GM18907 (cell line): ENCODE data around the gene IPCEF1.
"Not testable (repeated sequence)": the region's sequence is repeated elsewhere in the genome, so short reads cannot be mapped to it uniquely, and the experiment has no call there.

Experiments
- ATAC-seq: cut with Tn5 transposase; IDR thresholded peaks from one replicate; pipeline ENCODE4 v1.9.1; 2021; ENCODE audit warnings: mild to moderate bottlenecking, moderate library complexity; ENCODE audit not compliant: unreplicated experiment

The IPCEF1 gene

GRCh38 chr6:154337406-154338005 lies 19.1 kb downstream of the IPCEF1 start:
- no peak for ATAC-seq

- ATAC-seq: peak; percentile 63
Measured at GRCh38 chr6:154334147-154334546, 22.5 kb downstream of the IPCEF1 start.

GRCh38 chr6:154331750-154332149 lies 24.9 kb downstream of the IPCEF1 start:
- ATAC-seq: no peak

- ATAC-seq: no peak
Measured at GRCh38 chr6:154329350-154330170, 27.0 kb downstream of the IPCEF1 start.

GRCh38 chr6:154327313-154327712 lies 29.3 kb downstream of the IPCEF1 start:
- ATAC-seq: not testable (repeated sequence)

- ATAC-seq: no peak
Measured at GRCh38 chr6:154325142-154325541, 31.5 kb downstream of the IPCEF1 start.

GRCh38 chr6:154320181-154320580 lies 36.4 kb downstream of the IPCEF1 start:
- no peak for ATAC-seq

GRCh38 chr6:154319231-154319858 lies 37.3 kb downstream of the IPCEF1 start:
- peak; percentile 74 for ATAC-seq

GRCh38 chr6:154318721-154319120 lies 37.9 kb downstream of the IPCEF1 start:
- no peak for ATAC-seq

GRCh38 chr6:154316131-154316530 lies 40.5 kb downstream of the IPCEF1 start:
- no peak for ATAC-seq

GRCh38 chr6:154314084-154314483 lies 42.5 kb downstream of the IPCEF1 start:
- ATAC-seq: no peak

- ATAC-seq: no peak
Measured at GRCh38 chr6:154308986-154309385, 47.6 kb downstream of the IPCEF1 start.

- no peak for ATAC-seq
Measured at GRCh38 chr6:154307696-154308425, 48.7 kb downstream of the IPCEF1 start.

GRCh38 chr6:154307147-154307546 lies 49.5 kb downstream of the IPCEF1 start:
- not testable (repeated sequence) for ATAC-seq

- ATAC-seq: peak; percentile 79
Measured at GRCh38 chr6:154306696-154307095, 49.9 kb downstream of the IPCEF1 start.

GRCh38 chr6:154304191-154304590 lies 52.4 kb downstream of the IPCEF1 start:
- no peak for ATAC-seq

GRCh38 chr6:154303642-154304041 lies 53.0 kb downstream of the IPCEF1 start:
- not testable (repeated sequence) for ATAC-seq

GRCh38 chr6:154301839-154302752 lies 54.5 kb downstream of the IPCEF1 start:
- peak; percentile 81 for ATAC-seq

- no peak for ATAC-seq
Measured at GRCh38 chr6:154301086-154301625, 55.4 kb downstream of the IPCEF1 start.

- peak; percentile 58 for ATAC-seq
Measured at GRCh38 chr6:154298297-154298696, 58.3 kb downstream of the IPCEF1 start.
